Keratinocyte (primary cell): ENCODE data around the gene ITIH3. TPM values are rescaled to one million over a fixed set of nuclear protein-coding genes. Genes with fewer than 3 reads are reported as not detected.

Experiments
- DNase-seq: peaks from one replicate; pipeline ENCODE4 v3.0.0-alpha.2; 2011; ENCODE audit warnings: low read depth, missing footprints, low spot score
- FAIRE-seq: peaks from 2 replicates; lab custom pipeline; 2011; peaks lifted over from hg19 to GRCh38; lab: Jason Lieb, UNC
- H2AFZ ChIP-seq: 2 replicates; pipeline ENCODE4 v1.6.0; 2012; ENCODE audit warnings: low read length, control low read depth, inconsistent platforms; ENCODE audit not compliant: control insufficient read depth
- H3K27ac ChIP-seq: 2 replicates; pipeline ENCODE4 v1.5.1; 2011; ENCODE audit warnings: low read length; ENCODE audit not compliant: control insufficient read depth, insufficient read depth
- H3K27me3 ChIP-seq: 3 replicates; pipeline ENCODE4 v1.6.0; 2011; ENCODE audit warnings: low read length; ENCODE audit not compliant: control insufficient read depth, insufficient read depth; ENCODE audit errors: extremely low read depth
- H3K36me3 ChIP-seq, 2 experiments: 2 replicates in 1 of 2; 3 replicates in 1 of 2; pipeline ENCODE4 v1.5.1; 2011; ENCODE audit warnings: low read length in 2 of 2, mild to moderate bottlenecking in 1 of 2; ENCODE audit not compliant: control insufficient read depth in 2 of 2, insufficient read depth in 2 of 2; ENCODE audit errors: extremely low read depth in 1 of 2
- H3K4me1 ChIP-seq: 3 replicates; pipeline ENCODE4 v1.5.1; 2011; ENCODE audit warnings: low read length; ENCODE audit not compliant: control insufficient read depth, insufficient read depth; ENCODE audit errors: extremely low read depth
- H3K4me2 ChIP-seq: 3 replicates; pipeline ENCODE4 v1.6.0; 2011; ENCODE audit warnings: low read depth, low read length; ENCODE audit not compliant: control insufficient read depth, insufficient read depth; ENCODE audit errors: extremely low read depth
- H3K4me3 ChIP-seq, 3 experiments: fragments of 200-600 bp in 1 of 3; sonication (generic) in 1 of 3; 2 replicates in 2 of 3; 3 replicates in 1 of 3; pipeline ENCODE4 v1.5.1; 2011 to 2016; ENCODE audit warnings: low read length in 3 of 3, mild to moderate bottlenecking in 3 of 3, control low read depth in 2 of 3, inconsistent platforms in 1 of 3, low read depth in 1 of 3, mixed read lengths in 1 of 3, mixed run types in 1 of 3, moderate library complexity in 1 of 3; ENCODE audit not compliant: control insufficient read depth in 2 of 3, insufficient read depth in 2 of 3; ENCODE audit errors: extremely low read depth in 1 of 3
- H3K79me2 ChIP-seq: 2 replicates; pipeline ENCODE4 v1.6.0; 2012; ENCODE audit warnings: low read length; ENCODE audit not compliant: control insufficient read depth, insufficient read depth
- H3K9ac ChIP-seq: 3 replicates; pipeline ENCODE4 v1.6.0; 2011; ENCODE audit warnings: low read length; ENCODE audit not compliant: control insufficient read depth, insufficient read depth; ENCODE audit errors: extremely low read depth
- H3K9me1 ChIP-seq: 3 replicates; pipeline ENCODE4 v1.6.0; 2011; ENCODE audit warnings: low read length; ENCODE audit not compliant: control insufficient read depth, insufficient read depth; ENCODE audit errors: extremely low read depth
- H3K9me3 ChIP-seq: 2 replicates; pipeline ENCODE4 v1.5.1; 2012; ENCODE audit warnings: low read depth, low read length; ENCODE audit not compliant: control insufficient read depth
- H4K20me1 ChIP-seq: 3 replicates; pipeline ENCODE4 v1.6.0; 2011; ENCODE audit warnings: low read length; ENCODE audit not compliant: control insufficient read depth, insufficient read depth; ENCODE audit errors: extremely low read depth
- CTCF ChIP-seq, 3 experiments: IDR thresholded peaks in 1 of 3; conservative IDR thresholded peaks in 1 of 3; optimal IDR thresholded peaks in 1 of 3; 2 replicates in 2 of 3; 3 replicates in 1 of 3; pipeline versions ENCODE3 to v1.5.1; 2011; ENCODE audit warnings: low read length in 3 of 3, mild to moderate bottlenecking in 3 of 3, moderate library complexity in 2 of 3, control low read depth in 1 of 3, inconsistent platforms in 1 of 3; ENCODE audit not compliant: insufficient read depth in 2 of 3; ENCODE audit errors: extremely low read depth in 1 of 3
- EZH2 ChIP-seq: IDR thresholded peaks from one replicate; pipeline ENCODE4 v1.6.1; 2012; ENCODE audit warnings: inconsistent platforms, mild to moderate bottlenecking, low read length, moderate library complexity
- dilution Hi-C: fragments of 300-500 bp; cut with MboI; formaldehyde crosslinking; loops from one replicate; pipeline ENCODE4 v1.7.0; 2020; ENCODE audit warnings: low sequenced_read_pairs; ENCODE audit not compliant: extremely low pct_ligation_motif_present
- polyA plus RNA-seq, 5 experiments: library from polyadenylated mRNA; depleted of rRNA in 3 of 5; stranded (reverse) in 3 of 5; stranded (forward) in 1 of 5; unstranded in 1 of 5; fragments of >200 nt; gene quantifications; 1 replicate in 1 of 5; 2 replicates in 3 of 5; 3 replicates in 1 of 5; pipeline versions ENCODE4 v1.2.1 to v1.2.3, GENCODE V29; 2011 to 2012; ENCODE audit warnings: missing spikeins in 2 of 5, low read depth in 1 of 5, low replicate concordance in 1 of 5

ITIH3 gene
- polyA plus RNA-seq, 1 donor (not counting 4 experiments of a cell fraction or from before 2014, with no cell fraction given): not detected

- H2AFZ ChIP-seq: no peak within 1 kb of the TSS
- dilution Hi-C loops: no loop called here
- FAIRE-seq: no peak
- H3K27ac ChIP-seq: no peak within 1 kb of the TSS
- H3K36me3 ChIP-seq: peaks cover 0 to 1% of the 10 kb centered on the region in 2 experiments
- H3K4me1 ChIP-seq: peaks cover 16% of the 10 kb centered on the region
- H4K20me1 ChIP-seq: no peaks in the 10 kb centered on the region
- no peaks in the 10 kb centered on the region for H3K79me2 ChIP-seq
- H3K9ac ChIP-seq: no peak within 1 kb of the TSS
- H3K9me1 ChIP-seq: no peaks in the 10 kb centered on the region
- H3K9me3 ChIP-seq: no peaks in the 10 kb centered on the region
- no peak within 1 kb of the TSS for H3K4me3 ChIP-seq
- H3K27me3 ChIP-seq: no peaks in the 10 kb centered on the region
- H3K4me2 ChIP-seq: no peak within 1 kb of the TSS
- no peak for DNase-seq
- TF ChIP-seq CTCF (optimal IDR thresholded peaks at IDR 0.05 in 1 of 3, IDR thresholded peaks at IDR 0.05 in 1 of 3, conservative IDR thresholded peaks at IDR 0.05 in 1 of 3; ENCODE audit: extremely low read depth in 1 of 3, insufficient read depth in 2 of 3, low read length in 3 of 3) (no peak), EZH2 (no peak)
Observed at GRCh38 chr3:52830535-52831258, 36.1 kb downstream of the ITIH3 start, which contains the start of gene ITIH4. Gene ITIH4 (minus strand): TSS chr3:52830672. CDS start chr3:52830642, 30 bp downstream.

DNA sequence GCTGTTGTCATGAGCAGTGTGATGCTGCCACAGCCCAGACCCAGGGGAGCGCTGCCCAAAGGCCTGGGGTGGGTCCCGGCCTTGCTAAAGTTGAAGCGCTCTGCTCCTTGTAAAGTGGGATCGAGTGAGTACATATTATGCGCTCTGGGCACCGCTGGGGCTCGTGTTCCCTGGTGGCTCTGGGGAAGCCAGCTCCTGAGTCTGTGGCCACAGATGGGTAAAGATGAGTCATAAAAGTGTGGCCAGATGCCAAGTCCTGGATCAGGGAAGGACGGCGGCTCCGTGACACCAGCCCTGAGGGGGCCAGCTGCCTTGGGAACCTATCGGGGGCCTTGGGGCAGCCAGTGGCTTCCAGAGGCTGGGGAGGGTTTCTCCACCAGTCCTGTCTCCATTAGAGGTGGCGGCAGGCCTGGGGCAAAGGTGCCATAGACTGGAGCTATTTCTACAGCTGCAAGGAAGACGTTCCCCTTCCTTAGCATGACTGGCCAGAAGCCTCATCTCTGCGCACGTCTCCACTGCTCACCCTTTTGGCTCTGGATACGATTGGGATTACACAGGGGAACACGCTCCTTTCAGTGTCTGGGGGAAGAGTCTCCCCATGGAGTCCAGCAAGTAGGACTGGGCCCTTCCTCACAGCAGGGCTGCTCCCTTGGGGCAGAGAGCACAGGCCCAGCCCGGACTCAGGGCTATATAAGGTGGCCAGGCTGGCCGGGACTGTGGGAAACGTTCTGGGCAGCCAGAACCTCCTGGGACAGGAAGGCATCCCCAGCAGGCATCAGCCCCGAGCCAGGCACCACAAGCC lies 37.1 kb downstream of the ITIH3 start:
- Histone ChIP-seq H3K36me3 (peaks cover 0 to 1% of the 10 kb centered on the region in 2 experiments), H3K27me3 (no peaks in the 10 kb centered on the region), H3K27ac (no peak overlapping the region), H3K4me2 (no peak overlapping the region), H3K9ac (no peak overlapping the region), H3K4me1 (peaks cover 16% of the 10 kb centered on the region), H3K79me2 (no peaks in the 10 kb centered on the region), H3K9me3 (no peaks in the 10 kb centered on the region), H4K20me1 (no peaks in the 10 kb centered on the region), H2AFZ (no peak overlapping the region), H3K9me1 (no peaks in the 10 kb centered on the region), H3K4me3 (no peak overlapping the region)
- FAIRE-seq (peak; percentile 63), DNase-seq (peak; percentile 44)
- TF ChIP-seq CTCF (optimal IDR thresholded peaks at IDR 0.05 in 1 of 3, IDR thresholded peaks at IDR 0.05 in 1 of 3, conservative IDR thresholded peaks at IDR 0.05 in 1 of 3; ENCODE audit: extremely low read depth in 1 of 3, insufficient read depth in 2 of 3, low read length in 3 of 3) (no peak), EZH2 (no peak)
- dilution Hi-C loops: no loop called here
